Measurements from ENCODE around the gene SNF8. TPM values are rescaled to one million over a fixed set of nuclear protein-coding genes. Genes with fewer than 3 reads are reported as not detected.

The SNF8 gene
- total RNA-seq, 1 donor from 2014 or later: 148 TPM

DNA sequence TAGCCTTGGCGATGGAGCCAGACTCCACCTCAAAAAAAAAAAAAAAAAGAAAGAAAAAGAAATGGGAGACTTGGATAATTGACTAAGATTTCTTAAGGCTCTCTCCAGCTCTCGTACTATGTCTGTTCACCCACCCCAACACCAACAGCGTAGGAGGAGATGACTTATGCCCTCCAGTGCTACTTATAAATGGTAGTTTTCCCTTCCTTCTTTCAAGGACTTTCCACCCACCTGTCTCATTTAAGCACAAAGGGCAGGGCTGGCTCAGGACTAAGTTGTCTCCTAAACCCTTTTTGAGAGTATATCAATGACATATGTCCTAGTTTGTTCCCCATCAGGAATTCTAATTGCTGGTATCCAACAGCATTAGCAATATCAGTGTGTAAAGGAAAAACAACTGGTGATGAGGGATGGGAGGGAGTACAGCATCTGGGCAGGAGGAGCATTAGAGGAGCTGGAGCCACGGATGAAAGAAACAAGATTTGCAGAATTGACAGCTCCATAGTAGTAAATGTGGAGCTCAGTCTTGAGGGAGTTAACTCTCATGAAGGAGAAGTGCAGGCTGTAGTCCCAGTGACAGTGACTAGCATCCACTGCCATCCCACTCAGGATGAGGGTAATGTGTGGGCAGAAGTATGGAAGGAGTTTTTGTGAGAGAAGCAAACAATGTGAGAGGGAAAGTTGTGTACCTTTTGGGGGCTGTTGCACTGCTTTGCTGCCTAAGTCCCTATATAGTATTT, 19.2 kb downstream of the SNF8 start:
- H3K36me3 Mint-ChIP-seq (ENCODE audit: low read depth): peaks cover 54% of the 10 kb centered on the region
- no peaks in the 10 kb centered on the region for H3K9me3 Mint-ChIP-seq
- no peaks in the 10 kb centered on the region for H3K27me3 Mint-ChIP-seq (ENCODE audit: insufficient read depth)
- H3K27ac Mint-ChIP-seq: peak overlapping the region; percentile 59
- H3K4me3 Mint-ChIP-seq: no peak overlapping the region
- intact Hi-C loops (cut with micrococcal nuclease): no loop called here
- H3K4me1 Mint-ChIP-seq (ENCODE audit: low read depth): peaks cover 19% of the 10 kb centered on the region
- no peak for DNase-seq (ENCODE audit: low spot score)

DNA sequence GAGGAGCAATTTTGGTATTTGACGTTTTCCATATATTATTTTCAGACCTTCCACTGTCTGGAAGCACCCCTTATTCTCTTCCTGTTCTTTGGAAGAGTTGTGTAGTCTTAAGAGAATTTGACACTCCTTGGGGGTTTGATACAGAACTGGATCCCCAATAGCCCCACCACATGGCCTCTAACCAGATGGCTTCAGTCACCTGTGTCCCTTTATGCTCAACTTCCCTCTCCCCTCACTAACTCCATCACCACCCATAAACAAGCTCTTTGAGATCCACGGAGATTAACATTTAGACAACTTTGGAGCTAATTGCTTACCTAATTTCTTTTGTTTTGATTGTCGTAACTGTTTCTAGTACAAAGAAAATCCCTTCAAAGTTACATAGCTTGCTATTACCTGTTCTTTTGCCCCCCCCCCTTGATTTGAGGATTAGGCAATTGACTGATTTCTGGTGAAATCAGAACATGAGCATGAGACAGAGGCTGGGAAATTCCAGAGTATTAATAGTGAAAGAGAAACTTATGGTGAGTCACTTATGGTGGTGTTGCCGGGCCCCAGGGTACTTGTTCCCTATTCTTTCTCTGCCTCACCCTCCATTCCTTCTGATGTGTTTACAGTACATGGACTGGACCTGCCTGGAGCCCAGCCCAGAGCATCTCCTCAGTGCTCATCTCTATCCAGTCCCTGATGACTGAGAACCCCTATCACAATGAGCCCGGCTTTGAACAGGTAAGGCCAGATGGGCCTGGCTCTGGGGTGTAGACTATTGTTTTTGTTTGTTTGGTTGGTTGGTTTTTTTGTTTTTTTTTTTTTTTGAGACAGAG, 29.0 kb downstream of the SNF8 start:
- no peaks in the 10 kb centered on the region for H3K9me3 Mint-ChIP-seq
- peaks cover 55% of the 10 kb centered on the region for H3K4me1 Mint-ChIP-seq (ENCODE audit: low read depth)
- peaks cover 49% of the 10 kb centered on the region for H3K36me3 Mint-ChIP-seq (ENCODE audit: low read depth)
- H3K27ac Mint-ChIP-seq: peak overlapping the region; percentile 88
- peak; percentile 68 for DNase-seq (ENCODE audit: low spot score)
- H3K4me3 Mint-ChIP-seq: peak overlapping the region; percentile 70
- intact Hi-C loops (cut with micrococcal nuclease): loop anchor here (1.0 to 10.0 kb wide), 4 partner anchors 7 to 449 kb away; partner anchors contain the start of genes ATP5MC1, SNF8, UBE2Z and ZNF652
- no peaks in the 10 kb centered on the region for H3K27me3 Mint-ChIP-seq (ENCODE audit: insufficient read depth)

DNA sequence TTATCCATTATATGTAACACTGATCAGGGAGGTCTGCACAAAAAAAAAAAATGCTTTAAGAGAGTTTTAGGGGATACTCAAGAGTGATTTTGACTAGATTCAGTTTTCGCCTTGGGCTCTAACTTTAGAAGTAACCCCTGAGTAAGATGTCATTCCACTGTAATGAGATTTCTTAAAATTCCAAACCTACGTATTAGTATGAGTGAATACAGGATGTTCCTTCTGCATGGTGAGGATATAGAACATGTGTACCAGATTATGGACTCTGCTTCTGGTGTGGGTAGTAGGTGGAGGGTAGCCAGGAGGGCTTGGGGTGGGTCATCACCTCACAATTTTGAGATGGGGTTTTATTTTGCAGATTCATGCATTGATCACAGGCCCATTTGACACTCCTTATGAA, 32.2 kb downstream of the SNF8 start:
- no peaks in the 10 kb centered on the region for H3K9me3 Mint-ChIP-seq
- peaks cover 52% of the 10 kb centered on the region for H3K36me3 Mint-ChIP-seq (ENCODE audit: low read depth)
- H3K4me1 Mint-ChIP-seq (ENCODE audit: low read depth): peaks cover 73% of the 10 kb centered on the region
- H3K27me3 Mint-ChIP-seq (ENCODE audit: insufficient read depth): no peaks in the 10 kb centered on the region
- peak overlapping the region; percentile 62 for H3K27ac Mint-ChIP-seq
- no peak for DNase-seq (ENCODE audit: low spot score)
- intact Hi-C loops (cut with micrococcal nuclease): loop anchor here (10.0 kb wide), 1 partner anchor 452 kb away; the partner anchor contains the start of gene ZNF652
- peak overlapping the region; percentile 20 for H3K4me3 Mint-ChIP-seq

DNA sequence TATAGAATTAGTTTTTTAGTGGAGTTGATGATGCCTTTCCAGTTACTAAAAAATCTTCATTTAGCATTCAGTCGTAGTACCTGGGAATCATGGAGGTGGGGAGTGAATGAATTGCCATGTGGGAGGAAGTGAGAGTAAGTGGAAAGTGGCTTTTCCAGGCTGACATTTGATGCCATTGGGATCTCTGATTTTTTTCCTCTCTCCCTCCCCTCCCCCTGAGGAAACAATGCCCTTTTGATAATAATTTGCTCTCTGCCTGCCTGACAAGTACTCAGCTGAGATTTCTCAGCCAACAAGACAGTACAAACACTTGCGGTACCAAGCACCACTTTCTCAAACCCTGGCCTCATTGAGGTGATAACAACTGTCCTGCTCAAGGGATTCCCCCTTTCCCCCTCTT, 34.3 kb downstream of the SNF8 start:
- intact Hi-C loops (cut with micrococcal nuclease): loop anchor here (10.0 kb wide), 1 partner anchor 454 kb away; the partner anchor contains the start of gene ZNF652
- H3K36me3 Mint-ChIP-seq (ENCODE audit: low read depth): peaks cover 42% of the 10 kb centered on the region
- no peaks in the 10 kb centered on the region for H3K27me3 Mint-ChIP-seq (ENCODE audit: insufficient read depth)
- H3K9me3 Mint-ChIP-seq: no peaks in the 10 kb centered on the region
- H3K4me1 Mint-ChIP-seq (ENCODE audit: low read depth): peaks cover 65% of the 10 kb centered on the region
- H3K27ac Mint-ChIP-seq: peak overlapping the region; percentile 95
- H3K4me3 Mint-ChIP-seq: peak overlapping the region; percentile 93
- no peak for DNase-seq (ENCODE audit: low spot score)

DNA sequence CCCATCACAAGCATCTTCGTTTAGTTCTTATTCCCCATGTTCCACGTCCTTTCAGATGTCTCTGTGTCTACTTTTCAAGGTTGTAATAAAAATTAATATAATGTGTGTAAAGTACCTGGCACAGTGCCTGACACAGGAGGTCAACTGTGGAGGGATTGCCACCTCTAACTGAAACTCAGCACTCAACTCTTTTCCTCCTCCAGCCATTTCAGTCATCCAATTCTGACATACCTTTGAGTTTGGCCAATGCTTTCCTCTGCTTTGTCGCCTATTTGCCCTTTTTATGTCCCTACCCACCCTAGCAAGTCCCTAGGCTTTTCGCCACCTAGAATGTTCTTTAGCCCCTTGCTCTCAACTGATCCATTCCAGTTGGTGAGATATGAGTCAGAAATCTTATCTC, 34.9 kb downstream of the SNF8 start:
- H3K4me1 Mint-ChIP-seq (ENCODE audit: low read depth): peaks cover 59% of the 10 kb centered on the region
- H3K4me3 Mint-ChIP-seq: peak overlapping the region; percentile 93
- no peaks in the 10 kb centered on the region for H3K27me3 Mint-ChIP-seq (ENCODE audit: insufficient read depth)
- H3K27ac Mint-ChIP-seq: peak overlapping the region; percentile 95
- DNase-seq (ENCODE audit: low spot score): no peak
- intact Hi-C loops (cut with micrococcal nuclease): loop anchor here (2.0 to 10.0 kb wide), 2 partner anchors 79 to 455 kb away; partner anchors contain the start of genes CALCOCO2 and ZNF652
- no peaks in the 10 kb centered on the region for H3K9me3 Mint-ChIP-seq
- peaks cover 42% of the 10 kb centered on the region for H3K36me3 Mint-ChIP-seq (ENCODE audit: low read depth)

DNA sequence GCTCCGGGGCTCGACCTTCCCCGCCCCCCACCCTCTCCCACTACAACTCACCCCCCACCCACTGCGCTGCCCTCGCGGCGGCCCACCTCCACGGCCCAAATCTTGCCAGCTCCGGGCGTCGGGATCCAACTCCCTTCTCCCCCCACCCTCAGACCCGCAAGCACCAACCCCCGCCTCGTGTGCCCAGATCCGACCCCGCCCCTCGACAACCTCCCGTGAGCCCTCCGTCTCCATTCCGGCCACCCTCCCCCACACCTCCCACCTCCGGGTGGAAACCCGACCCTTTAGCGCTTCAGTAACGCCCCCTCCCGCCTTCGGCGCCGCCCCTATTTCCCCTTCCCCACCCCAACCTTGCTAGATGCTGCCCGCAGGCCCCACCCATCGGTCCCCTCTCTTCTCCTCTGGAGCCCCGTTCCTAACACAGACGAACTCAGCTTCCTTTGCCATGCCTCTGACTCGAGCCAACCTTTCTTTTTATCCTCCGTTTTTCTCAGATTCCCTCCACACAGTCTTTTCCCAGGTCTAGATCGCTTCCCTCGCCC, 35.7 kb downstream of the SNF8 start:
- Mint-ChIP-seq H3K9me3 (no peaks in the 10 kb centered on the region), H3K36me3 (ENCODE audit: low read depth) (peaks cover 34% of the 10 kb centered on the region), H3K4me1 (ENCODE audit: low read depth) (peaks cover 50% of the 10 kb centered on the region), H3K4me3 (peak overlapping the region; percentile 93), H3K27ac (peak overlapping the region; percentile 95), H3K27me3 (ENCODE audit: insufficient read depth) (no peaks in the 10 kb centered on the region)
- peak; percentile 79 for DNase-seq (ENCODE audit: low spot score)
- intact Hi-C loops (cut with micrococcal nuclease): loop anchor here (1.0 to 2.0 kb wide), 5 partner anchors 7 to 283 kb away; partner anchors contain the start of genes ATP5MC1, CALCOCO2 and SNF8

DNA sequence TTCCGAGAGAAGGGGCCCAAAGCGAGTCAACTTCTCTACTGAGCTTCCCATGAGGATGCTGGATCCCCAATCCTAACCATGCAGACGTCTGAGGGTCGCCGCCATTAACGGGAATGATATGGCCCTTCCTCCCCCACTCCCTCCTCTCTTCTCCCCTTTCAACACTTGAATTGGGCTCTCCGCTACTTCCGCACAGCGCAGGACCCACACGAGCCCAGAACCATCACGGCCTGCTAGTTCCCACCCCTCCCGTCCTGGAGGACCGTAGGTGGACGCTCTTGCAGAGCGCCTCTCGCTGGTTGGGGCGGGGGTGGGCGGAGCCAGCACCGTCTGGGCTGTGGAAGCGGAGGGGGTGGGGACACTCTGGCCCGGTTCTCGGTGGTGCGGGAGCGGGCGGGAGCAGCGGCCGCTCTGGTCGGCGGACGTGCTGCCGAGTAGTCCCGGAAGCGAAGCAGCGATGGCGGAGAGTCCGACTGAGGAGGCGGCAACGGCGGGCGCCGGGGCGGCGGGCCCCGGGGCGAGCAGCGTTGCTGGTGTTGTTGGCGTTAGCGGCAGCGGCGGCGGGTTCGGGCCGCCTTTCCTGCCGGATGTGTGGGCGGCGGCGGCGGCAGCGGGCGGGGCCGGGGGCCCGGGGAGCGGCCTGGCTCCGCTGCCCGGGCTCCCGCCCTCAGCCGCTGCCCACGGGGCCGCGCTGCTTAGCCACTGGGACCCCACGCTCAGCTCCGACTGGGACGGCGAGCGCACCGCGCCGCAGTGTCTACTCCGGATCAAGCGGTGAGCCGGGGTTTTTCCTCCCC, 36.4 kb downstream of the SNF8 start, which contains the start of gene UBE2Z:
Gene UBE2Z (plus strand): TSS at position 361 of the 797 bp plus-strand sequence. CDS start 97 bp downstream, at position 458.
- Mint-ChIP-seq H3K9me3 (no peaks in the 10 kb centered on the region), H3K27ac (peak within 1 kb of the TSS; percentile 97), H3K36me3 (ENCODE audit: low read depth) (peaks cover 29% of the 10 kb centered on the region), H3K4me1 (ENCODE audit: low read depth) (peaks cover 43% of the 10 kb centered on the region), H3K4me3 (peak within 1 kb of the TSS; percentile 93), H3K27me3 (ENCODE audit: insufficient read depth) (no peaks in the 10 kb centered on the region)
- peak; percentile 81 for DNase-seq (ENCODE audit: low spot score)
- intact Hi-C loops (cut with micrococcal nuclease): loop anchor here (1.0 to 2.0 kb wide), 5 partner anchors 8 to 284 kb away; partner anchors contain the start of genes ATP5MC1, CALCOCO2 and SNF8

DNA sequence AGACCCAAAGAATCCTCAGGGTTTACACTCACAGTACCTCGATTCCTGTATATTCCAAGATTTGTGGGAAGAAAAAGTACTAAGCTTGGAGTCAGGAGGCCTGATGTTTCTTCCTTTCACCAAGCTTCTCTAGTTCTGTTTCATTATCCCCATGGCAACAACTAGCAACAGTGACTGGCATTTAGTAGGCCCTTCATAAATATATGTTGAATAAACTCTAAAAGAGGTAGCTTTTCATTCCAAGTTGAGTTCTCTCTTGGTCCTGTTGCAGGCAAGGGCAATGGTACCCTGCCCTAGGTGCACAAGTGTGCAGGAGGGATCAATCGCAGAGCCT, 37.0 kb downstream of the SNF8 start:
- H3K36me3 Mint-ChIP-seq (ENCODE audit: low read depth): peaks cover 24% of the 10 kb centered on the region
- H3K27me3 Mint-ChIP-seq (ENCODE audit: insufficient read depth): no peaks in the 10 kb centered on the region
- DNase-seq (ENCODE audit: low spot score): no peak
- intact Hi-C loops (cut with micrococcal nuclease): loop anchor here (1.0 to 2.0 kb wide), 5 partner anchors 9 to 285 kb away; partner anchors contain the start of genes ATP5MC1, CALCOCO2 and SNF8
- H3K9me3 Mint-ChIP-seq: no peaks in the 10 kb centered on the region
- peak overlapping the region; percentile 88 for H3K4me3 Mint-ChIP-seq
- H3K27ac Mint-ChIP-seq: peak overlapping the region; percentile 97
- H3K4me1 Mint-ChIP-seq (ENCODE audit: low read depth): peaks cover 38% of the 10 kb centered on the region

DNA sequence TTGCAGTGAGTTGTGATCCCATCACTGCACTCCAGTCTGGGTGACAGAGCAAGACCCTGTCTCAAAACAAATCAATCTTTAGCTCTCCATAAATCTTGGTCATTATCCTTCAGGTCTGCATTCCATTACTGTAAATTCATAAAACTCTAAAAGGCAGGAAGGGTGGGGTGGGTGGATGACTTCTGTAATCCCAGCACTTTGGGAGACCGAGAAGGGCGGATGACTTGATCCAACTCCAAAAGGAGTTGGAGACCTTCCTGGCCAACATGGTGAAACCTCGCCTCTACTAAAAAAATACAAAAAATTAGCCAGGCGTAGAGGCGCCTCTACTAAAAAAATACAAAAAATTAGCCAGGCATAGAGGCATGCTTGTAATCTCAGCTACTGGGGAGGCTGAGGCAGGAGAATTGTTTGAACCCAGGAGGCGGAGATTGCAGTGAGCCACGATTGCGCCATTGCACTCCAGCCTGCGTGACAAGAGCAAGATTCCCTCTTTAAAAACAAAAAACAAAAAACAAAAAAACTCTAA, 38.6 kb downstream of the SNF8 start:
- Mint-ChIP-seq H3K9me3 (no peaks in the 10 kb centered on the region), H3K4me3 (no peak overlapping the region), H3K27me3 (ENCODE audit: insufficient read depth) (no peaks in the 10 kb centered on the region), H3K4me1 (ENCODE audit: low read depth) (peaks cover 21% of the 10 kb centered on the region), H3K27ac (no peak overlapping the region), H3K36me3 (ENCODE audit: low read depth) (peaks cover 13% of the 10 kb centered on the region)
- intact Hi-C loops (cut with micrococcal nuclease): no loop called here
- DNase-seq (ENCODE audit: low spot score): no peak

DNA sequence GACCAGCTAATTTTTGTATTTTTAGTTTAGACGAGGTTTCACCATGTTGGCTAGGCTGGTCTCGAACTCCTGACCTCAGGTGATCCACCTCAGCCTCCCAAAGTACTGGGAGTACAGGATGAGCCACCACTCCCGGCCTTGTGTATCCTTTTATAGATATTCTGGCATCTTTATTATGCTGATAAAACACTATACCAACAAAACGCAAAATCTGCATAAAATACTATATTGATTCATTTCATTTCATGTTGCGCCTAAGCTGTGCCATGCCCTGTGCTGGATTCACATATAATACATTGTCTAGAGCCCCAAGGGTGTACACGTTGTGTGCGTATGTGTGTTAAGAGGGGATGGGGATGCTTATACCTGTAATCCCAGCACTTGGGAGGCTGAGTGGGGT, 40.2 kb downstream of the SNF8 start:
- peaks cover 3% of the 10 kb centered on the region for H3K36me3 Mint-ChIP-seq (ENCODE audit: low read depth)
- H3K4me3 Mint-ChIP-seq: no peak overlapping the region
- intact Hi-C loops (cut with micrococcal nuclease): no loop called here
- peaks cover 5% of the 10 kb centered on the region for H3K4me1 Mint-ChIP-seq (ENCODE audit: low read depth)
- H3K27me3 Mint-ChIP-seq (ENCODE audit: insufficient read depth): no peaks in the 10 kb centered on the region
- DNase-seq (ENCODE audit: low spot score): no peak
- no peaks in the 10 kb centered on the region for H3K9me3 Mint-ChIP-seq
- H3K27ac Mint-ChIP-seq: no peak overlapping the region

DNA sequence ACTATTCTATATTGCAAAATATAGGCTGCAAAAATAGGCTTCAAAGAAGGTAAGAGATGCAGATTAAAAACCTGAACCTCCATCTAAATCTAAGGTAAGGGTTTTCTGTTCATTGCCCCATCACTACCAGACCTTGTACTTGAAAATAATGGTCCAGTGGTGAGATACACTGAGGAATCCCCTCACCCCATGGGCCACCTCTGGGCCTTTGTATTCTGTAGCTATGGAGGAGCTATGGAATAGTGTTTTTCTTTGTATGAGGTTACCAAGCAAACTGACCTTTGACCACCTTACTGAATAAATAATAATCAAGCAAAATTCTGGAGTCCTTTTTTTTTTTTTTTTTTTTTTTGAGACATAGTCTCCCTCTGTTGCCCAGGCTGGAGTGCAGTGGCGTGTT, 41.2 kb downstream of the SNF8 start:
- intact Hi-C loops (cut with micrococcal nuclease): no loop called here
- Mint-ChIP-seq H3K4me1 (ENCODE audit: low read depth) (peaks cover 5% of the 10 kb centered on the region), H3K4me3 (no peak overlapping the region), H3K9me3 (no peaks in the 10 kb centered on the region), H3K36me3 (ENCODE audit: low read depth) (no peaks in the 10 kb centered on the region), H3K27ac (no peak overlapping the region), H3K27me3 (ENCODE audit: insufficient read depth) (no peaks in the 10 kb centered on the region)
- DNase-seq (ENCODE audit: low spot score): no peak

DNA sequence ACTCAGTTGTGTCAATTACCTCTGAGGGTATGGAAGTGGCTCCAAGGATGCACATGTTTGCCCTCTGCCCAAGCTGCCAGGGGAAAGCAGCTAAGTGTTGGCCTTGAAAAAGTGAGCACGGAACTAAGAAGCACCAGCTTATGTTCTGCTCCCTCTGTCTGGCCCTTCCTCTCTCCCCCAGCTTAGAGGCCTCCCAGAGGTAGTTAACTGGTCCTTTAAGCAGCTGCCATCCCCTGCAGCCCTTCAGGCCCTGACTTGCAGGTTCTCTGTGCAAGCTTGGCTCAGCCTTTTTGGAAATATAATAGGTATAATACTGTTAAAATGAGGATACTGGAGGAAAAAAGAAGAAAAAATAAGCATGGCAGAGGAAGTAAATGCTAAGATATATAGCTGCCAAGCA, 43.4 kb downstream of the SNF8 start:
- no peak overlapping the region for H3K27ac Mint-ChIP-seq
- peaks cover 8% of the 10 kb centered on the region for H3K36me3 Mint-ChIP-seq (ENCODE audit: low read depth)
- no peaks in the 10 kb centered on the region for H3K4me1 Mint-ChIP-seq (ENCODE audit: low read depth)
- H3K4me3 Mint-ChIP-seq: no peak overlapping the region
- intact Hi-C loops (cut with micrococcal nuclease): no loop called here
- DNase-seq (ENCODE audit: low spot score): no peak
- no peaks in the 10 kb centered on the region for H3K27me3 Mint-ChIP-seq (ENCODE audit: insufficient read depth)
- no peaks in the 10 kb centered on the region for H3K9me3 Mint-ChIP-seq

Data from activated T-helper 1 cell treated with anti-CD3 and anti-CD28 coated beads, Interleukin-12 subunit alpha, Interleukin-12 subunit beta, Interleukin-2, Interleukin-4 antibody, amounts not matched to agents 30 ng/mL and 10 ng/mL and 1 ng/mL, durations not matched to agents 14 hours and 24 hours and 36 hours (primary cell).